Adipocyte (in vitro differentiated cells): ENCODE data around the gene EIF4E2.
"Not testable (repeated sequence)": the region's sequence is repeated elsewhere in the genome, so short reads cannot be mapped to it uniquely, and the experiment has no call there.

Experiments used
- DNase-seq: peaks from one replicate; pipeline ENCODE4 v3.0.0-alpha.2; 2015; ENCODE audit warnings: low read depth
- H3K27me3 ChIP-seq: replicated peaks from 2 replicates; pipeline ENCODE4 v1.7.0; 2013; ENCODE audit warnings: mild to moderate bottlenecking, low read length, moderate library complexity; ENCODE audit not compliant: control insufficient read depth, insufficient read depth
- H3K36me3 ChIP-seq: 2 replicates; pipeline ENCODE4 v1.7.0; 2013; ENCODE audit warnings: low read length, mild to moderate bottlenecking, moderate library complexity; ENCODE audit not compliant: control insufficient read depth, insufficient read depth, severe bottlenecking
- H3K4me1 ChIP-seq: 2 replicates; pipeline ENCODE4 v1.7.0; 2013; ENCODE audit warnings: mild to moderate bottlenecking, low read length, moderate library complexity; ENCODE audit not compliant: control insufficient read depth, insufficient read depth
- H3K4me3 ChIP-seq: 2 replicates; pipeline ENCODE4 v1.7.0; 2013; ENCODE audit warnings: mild to moderate bottlenecking, low read length, moderate library complexity
- H3K9ac ChIP-seq: 2 replicates; pipeline ENCODE4 v1.7.0; 2013; ENCODE audit warnings: mild to moderate bottlenecking, low read length, moderate library complexity
- H3K9me3 ChIP-seq: 2 replicates; pipeline ENCODE4 v1.7.0; 2013; ENCODE audit warnings: mild to moderate bottlenecking, low read length, moderate library complexity; ENCODE audit not compliant: control insufficient read depth

The EIF4E2 gene

DNA sequence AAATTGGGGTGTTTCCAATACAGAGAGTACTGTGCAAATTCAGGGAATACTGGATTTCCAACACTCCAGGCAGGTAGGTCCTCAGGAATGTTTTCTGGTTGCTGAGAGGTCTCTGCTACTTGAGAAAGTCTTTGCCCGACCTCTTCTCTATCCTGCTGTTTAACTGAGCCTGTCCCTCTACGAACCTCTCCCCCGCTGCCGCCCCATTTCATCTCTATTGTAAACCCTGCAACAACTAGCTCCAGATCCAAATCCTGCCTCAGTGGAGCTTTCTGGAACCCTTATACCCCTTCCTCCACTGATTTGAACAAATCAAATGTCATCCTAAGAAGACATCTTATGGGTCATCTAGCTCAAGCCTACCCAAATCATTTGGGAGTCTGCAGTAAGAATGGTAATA, 1.3 kb downstream of the EIF4E2 start:
- Histone ChIP-seq H3K9me3 (no peaks in the 10 kb centered on the region), H3K9ac (peak overlapping the region; percentile 98), H3K4me1 (peaks cover 14% of the 10 kb centered on the region), H3K4me3 (peak overlapping the region; percentile 90), H3K36me3 (peaks cover 15% of the 10 kb centered on the region), H3K27me3 (no peaks in the 10 kb centered on the region)
- DNase-seq = no peak

DNA sequence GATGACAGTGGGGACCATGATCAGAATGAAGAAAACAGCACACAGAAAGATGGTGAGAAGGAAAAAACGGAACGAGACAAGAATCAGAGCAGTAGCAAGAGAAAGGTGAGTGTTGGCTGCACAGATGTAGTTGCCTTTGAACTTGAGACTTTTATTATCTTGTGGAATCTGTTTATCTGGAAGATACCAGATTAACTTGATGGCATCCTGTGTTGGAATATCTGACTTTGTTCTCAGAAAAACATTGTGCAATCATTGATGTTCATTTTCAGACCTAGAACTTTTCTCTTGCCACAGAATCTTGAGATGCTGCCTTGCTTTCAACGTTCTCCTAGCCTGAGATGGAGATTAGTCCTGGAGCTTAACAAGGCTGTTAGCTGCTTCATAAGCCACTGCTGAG, 5.9 kb downstream of the EIF4E2 start:
- DNase-seq = peak; percentile 24
- H3K9ac ChIP-seq = no peak overlapping the region
- H3K9me3 ChIP-seq = no peaks in the 10 kb centered on the region
- H3K36me3 ChIP-seq = peaks cover 53% of the 10 kb centered on the region
- H3K4me1 ChIP-seq = peaks cover 6% of the 10 kb centered on the region
- no peaks in the 10 kb centered on the region for H3K27me3 ChIP-seq
- H3K4me3 ChIP-seq = no peak overlapping the region

DNA sequence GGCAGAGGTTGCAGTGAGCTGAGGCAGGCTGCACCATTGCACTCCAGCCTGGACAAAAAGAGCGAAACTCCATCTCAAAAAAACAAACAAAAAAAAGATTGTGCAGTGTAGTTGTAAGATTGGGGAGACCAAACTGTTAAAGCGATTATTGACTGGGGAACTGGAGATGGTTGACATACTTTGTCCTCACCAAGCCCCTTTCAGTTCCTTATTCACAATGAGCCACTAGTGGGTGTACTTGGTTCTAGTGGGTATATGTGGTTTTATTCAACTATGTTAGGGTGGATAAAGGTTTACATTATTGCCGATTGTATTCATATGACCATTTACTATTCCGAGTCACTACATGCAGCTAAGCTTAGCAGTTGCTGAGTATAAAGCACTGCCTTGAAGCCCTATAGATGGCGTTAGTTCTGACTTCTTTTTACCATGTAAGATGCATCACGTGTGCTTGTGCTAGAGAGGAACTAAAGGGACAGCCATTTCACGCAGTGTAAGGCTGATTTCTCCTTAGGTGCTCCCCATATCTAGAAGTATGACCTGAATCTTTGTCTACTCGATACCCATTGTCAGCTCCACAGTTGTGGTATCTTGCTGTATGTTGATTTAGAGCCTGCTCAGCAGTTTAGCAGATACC, 12.1 kb downstream of the EIF4E2 start:
- Histone ChIP-seq H3K27me3 (no peaks in the 10 kb centered on the region), H3K4me3 (no peak overlapping the region), H3K9ac (no peak overlapping the region), H3K9me3 (no peaks in the 10 kb centered on the region), H3K4me1 (peaks cover 6% of the 10 kb centered on the region), H3K36me3 (peaks cover 87% of the 10 kb centered on the region)
- no peak for DNase-seq

DNA sequence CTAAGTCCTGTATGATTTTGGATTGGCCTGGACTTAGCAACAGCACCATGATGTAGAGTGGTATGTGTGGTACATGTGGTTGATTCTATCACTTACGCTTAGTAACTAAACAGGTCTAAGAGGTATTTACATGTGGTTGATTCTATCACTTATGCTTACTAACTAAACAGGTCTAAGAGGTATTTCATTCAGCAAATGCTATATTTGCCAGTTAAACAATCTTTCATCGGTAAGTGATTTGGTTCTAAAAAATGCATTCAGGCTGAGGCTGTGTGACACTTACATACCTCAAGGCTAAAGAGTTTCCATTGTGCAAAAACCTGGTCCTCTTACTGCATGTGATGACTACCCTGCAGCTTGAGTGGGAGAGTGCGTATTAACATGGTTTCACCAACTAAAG, 13.1 kb downstream of the EIF4E2 start:
- Histone ChIP-seq H3K36me3 (peaks cover 87% of the 10 kb centered on the region), H3K9ac (no peak overlapping the region), H3K4me3 (no peak overlapping the region), H3K27me3 (no peaks in the 10 kb centered on the region), H3K4me1 (peaks cover 15% of the 10 kb centered on the region), H3K9me3 (no peaks in the 10 kb centered on the region)
- peak; percentile 29 for DNase-seq

DNA sequence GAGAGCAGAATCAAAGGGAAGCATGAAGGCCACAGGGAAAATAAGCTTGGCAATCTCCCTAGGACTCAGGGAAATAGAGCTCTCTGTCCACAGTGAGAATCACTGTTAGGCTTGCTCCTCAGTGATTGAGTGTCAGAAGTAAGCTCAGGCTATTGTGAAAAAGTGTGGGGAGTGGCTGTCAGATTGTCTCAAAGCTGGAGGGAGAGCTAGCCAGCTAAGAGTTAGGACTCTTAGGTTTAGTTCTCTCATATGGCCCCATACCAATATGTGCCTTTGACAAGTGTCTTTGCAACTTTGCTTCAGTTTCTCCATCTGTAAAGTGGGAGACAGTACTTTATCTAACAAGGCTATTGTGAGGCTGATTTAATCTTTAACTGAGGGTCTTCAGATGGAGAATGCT, 17.2 kb downstream of the EIF4E2 start:
- Histone ChIP-seq H3K9me3 (no peaks in the 10 kb centered on the region), H3K4me1 (peaks cover 26% of the 10 kb centered on the region), H3K27me3 (no peaks in the 10 kb centered on the region), H3K9ac (peak overlapping the region; percentile 4), H3K36me3 (peaks cover 74% of the 10 kb centered on the region), H3K4me3 (peak overlapping the region; percentile 28)
- DNase-seq = no peak

DNA sequence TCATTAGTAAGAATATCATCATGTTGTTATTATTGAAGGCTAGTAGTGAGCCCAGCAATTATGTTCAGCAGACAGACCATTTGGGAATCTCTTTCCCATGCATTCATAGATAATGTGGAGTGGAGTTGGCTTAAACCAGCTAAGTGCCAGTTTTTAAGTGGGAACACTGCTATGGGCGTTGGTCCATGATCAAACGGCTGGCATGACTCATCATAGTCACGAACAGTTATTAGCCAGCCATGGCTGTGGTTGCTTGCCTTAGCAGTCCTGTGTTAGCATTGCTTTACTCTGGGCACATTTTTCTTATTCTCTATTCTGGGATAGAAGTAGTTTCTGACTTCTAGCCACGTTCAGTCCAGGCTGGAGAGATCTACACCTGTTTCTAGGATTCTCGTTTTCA, 17.7 kb downstream of the EIF4E2 start:
- DNase-seq = peak; percentile 80
- peak overlapping the region; percentile 28 for H3K4me3 ChIP-seq
- H3K9ac ChIP-seq = no peak overlapping the region
- H3K4me1 ChIP-seq = peaks cover 26% of the 10 kb centered on the region
- H3K27me3 ChIP-seq = no peaks in the 10 kb centered on the region
- H3K9me3 ChIP-seq = no peaks in the 10 kb centered on the region
- H3K36me3 ChIP-seq = peaks cover 74% of the 10 kb centered on the region

DNA sequence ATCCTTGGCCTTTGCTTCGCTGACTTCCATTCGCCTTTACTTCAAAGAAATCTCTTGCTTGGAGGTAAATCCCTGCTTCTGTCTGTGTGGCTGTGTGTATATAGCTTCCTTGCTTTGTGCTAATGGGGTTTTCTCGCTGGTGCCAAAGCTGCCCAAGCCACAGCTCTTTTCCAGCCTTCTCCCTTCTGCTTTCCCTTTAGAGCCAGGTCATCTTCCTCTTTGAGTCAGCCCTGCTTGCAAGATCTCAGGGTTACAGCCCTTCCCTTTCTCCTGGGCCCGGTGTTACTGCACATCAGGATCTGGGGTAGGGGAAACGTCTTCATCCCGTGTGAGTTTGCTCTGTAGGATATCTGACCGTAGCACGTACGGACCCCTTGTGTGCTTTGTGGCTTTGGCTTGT, 19.1 kb downstream of the EIF4E2 start:
- Histone ChIP-seq H3K4me1 (peaks cover 30% of the 10 kb centered on the region), H3K9ac (no peak overlapping the region), H3K9me3 (no peaks in the 10 kb centered on the region), H3K27me3 (no peaks in the 10 kb centered on the region), H3K4me3 (no peak overlapping the region), H3K36me3 (peaks cover 79% of the 10 kb centered on the region)
- DNase-seq = no peak

DNA sequence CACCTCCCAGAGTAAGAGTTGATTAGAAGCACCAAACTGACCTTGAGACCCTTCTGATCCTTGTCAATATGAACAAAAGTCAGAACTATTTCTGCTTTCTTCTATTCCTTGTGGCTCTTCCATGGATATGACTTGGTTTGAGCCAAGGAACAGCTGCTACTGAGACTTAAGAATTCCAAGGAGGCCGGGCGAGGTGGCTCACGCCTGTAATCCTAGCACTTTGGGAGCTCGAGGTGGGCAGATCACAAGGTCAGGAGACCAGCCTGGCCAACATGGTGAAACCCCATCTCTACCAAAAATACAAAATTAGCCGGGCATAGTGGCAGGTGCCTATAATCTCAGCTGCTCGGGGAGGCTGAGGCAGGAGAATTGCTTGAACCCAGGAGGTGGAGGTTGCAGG, 20.0 kb downstream of the EIF4E2 start:
- peaks cover 78% of the 10 kb centered on the region for H3K36me3 ChIP-seq
- H3K9ac ChIP-seq, H3K4me3 ChIP-seq, H3K9me3 ChIP-seq, DNase-seq, H3K27me3 ChIP-seq: not testable (repeated sequence)
- H3K4me1 ChIP-seq = peaks cover 32% of the 10 kb centered on the region

DNA sequence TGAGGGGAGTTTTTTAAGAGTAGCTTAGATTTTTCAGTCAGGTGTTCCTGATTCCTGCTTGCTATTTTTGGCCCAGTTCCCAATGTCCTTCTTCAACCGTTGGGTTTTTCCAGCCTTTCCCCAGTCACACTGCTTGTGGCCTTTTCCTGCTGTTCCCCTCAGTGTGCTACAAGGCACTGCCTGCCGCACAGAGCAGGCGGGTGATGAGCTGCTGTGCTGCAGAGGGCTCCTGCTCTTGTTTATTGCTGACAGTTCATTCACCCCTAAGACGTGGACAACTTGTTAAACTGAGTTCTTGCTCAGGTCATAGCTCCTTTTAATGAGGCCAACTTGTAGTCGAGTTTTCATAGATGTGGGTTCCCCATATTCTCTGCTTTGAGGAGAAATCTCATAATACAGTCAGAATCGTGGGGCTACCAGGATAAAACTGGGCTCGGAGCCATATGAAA, 20.6 kb downstream of the EIF4E2 start:
- no peak for DNase-seq
- no peak overlapping the region for H3K4me3 ChIP-seq
- no peak overlapping the region for H3K9ac ChIP-seq
- H3K36me3 ChIP-seq = peaks cover 72% of the 10 kb centered on the region
- no peaks in the 10 kb centered on the region for H3K27me3 ChIP-seq
- H3K4me1 ChIP-seq = peaks cover 32% of the 10 kb centered on the region
- no peaks in the 10 kb centered on the region for H3K9me3 ChIP-seq

DNA sequence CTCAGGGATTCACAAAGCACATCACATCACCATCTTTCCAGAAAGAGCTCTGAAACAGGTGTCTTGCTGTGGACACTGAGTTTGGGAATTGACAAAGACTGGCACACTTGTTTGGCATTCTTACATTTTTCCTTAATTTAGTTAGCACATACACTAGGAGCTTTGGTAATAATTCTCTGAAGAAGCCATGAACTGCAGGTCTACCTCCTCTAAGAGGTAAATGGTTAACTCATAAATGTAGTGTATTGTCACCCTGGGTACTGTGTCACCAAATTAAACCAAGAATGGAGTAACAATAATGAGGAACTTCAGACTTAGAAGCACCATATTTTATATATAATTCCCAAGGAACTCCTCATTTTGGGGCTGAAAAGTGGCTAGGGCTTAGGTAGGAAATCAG, 22.6 kb downstream of the EIF4E2 start:
- no peaks in the 10 kb centered on the region for H3K27me3 ChIP-seq
- no peaks in the 10 kb centered on the region for H3K9me3 ChIP-seq
- peaks cover 36% of the 10 kb centered on the region for H3K4me1 ChIP-seq
- no peak for DNase-seq
- no peak overlapping the region for H3K4me3 ChIP-seq
- no peak overlapping the region for H3K9ac ChIP-seq
- H3K36me3 ChIP-seq = peaks cover 52% of the 10 kb centered on the region

DNA sequence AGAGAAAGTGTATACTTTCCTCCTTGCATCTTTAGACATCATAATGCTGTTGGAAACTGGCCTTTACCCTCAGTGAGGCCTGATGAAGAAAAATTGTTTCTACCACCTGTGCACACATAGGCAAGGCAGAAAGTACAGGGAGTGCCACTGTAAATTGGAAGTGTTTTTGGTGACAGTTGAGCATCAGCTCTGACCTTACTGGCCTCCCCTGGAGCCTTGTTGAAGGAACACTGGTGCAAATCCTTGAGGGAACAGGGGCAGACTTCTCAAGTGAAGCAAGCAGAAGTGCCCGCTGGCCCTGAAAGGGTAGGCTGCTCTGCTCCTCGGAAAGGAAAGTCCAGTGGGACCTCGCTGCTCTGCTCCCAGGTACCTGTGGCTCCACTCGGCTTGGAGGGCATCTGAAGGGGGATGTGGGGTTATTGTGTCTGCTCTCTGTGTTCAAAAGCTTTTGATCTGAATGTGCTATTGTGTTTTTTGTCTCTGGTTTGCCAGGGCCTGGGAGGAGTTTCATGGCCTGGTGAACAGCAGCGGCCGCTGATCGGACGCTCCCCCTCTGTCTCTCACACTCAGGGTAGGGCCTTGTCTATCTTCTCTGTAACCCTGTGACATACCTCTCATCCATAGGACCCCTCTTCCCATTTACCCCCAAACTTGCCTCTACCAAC, 23.4 kb downstream of the EIF4E2 start:
- H3K4me3 ChIP-seq = no peak overlapping the region
- H3K9me3 ChIP-seq = no peaks in the 10 kb centered on the region
- H3K9ac ChIP-seq = peak overlapping the region; percentile 32
- H3K27me3 ChIP-seq = no peaks in the 10 kb centered on the region
- peaks cover 28% of the 10 kb centered on the region for H3K4me1 ChIP-seq
- DNase-seq = no peak
- peaks cover 43% of the 10 kb centered on the region for H3K36me3 ChIP-seq
